Fibroblast of mammary gland (primary cell): Measurements from ENCODE around the gene RPS26.

ENCODE experiments used
- DNase-seq: peaks from one replicate; pipeline ENCODE4 v3.0.0-alpha.2; 2010; ENCODE audit warnings: low read depth
- H3K4me3 ChIP-seq: 2 replicates; pipeline ENCODE4 v1.5.1; 2011; ENCODE audit warnings: low read depth, mild to moderate bottlenecking, low read length, moderate library complexity; ENCODE audit not compliant: control insufficient read depth
- CTCF ChIP-seq: conservative IDR thresholded peaks from 2 replicates; pipeline ENCODE4 v1.5.1; 2011; ENCODE audit warnings: low read depth, low read length, inconsistent platforms; ENCODE audit not compliant: control insufficient read depth, insufficient read depth

The RPS26 gene

GRCh38 chr12:56086096-56086495, 44.4 kb downstream of the RPS26 start:
- H3K4me3 ChIP-seq: no peak overlapping the region
- DNase-seq: no peak
- no peak for TF ChIP-seq CTCF

GRCh38 chr12:56086608-56087007, 44.9 kb downstream of the RPS26 start:
- H3K4me3 ChIP-seq: no peak overlapping the region
- TF ChIP-seq CTCF: no peak
- no peak for DNase-seq

- H3K4me3 ChIP-seq: no peak overlapping the region
- DNase-seq: peak; percentile 41
- TF ChIP-seq CTCF: no peak
These were observed 45.5 kb downstream of the RPS26 start for GRCh38 chr12:56087220-56087619.
